ENCODE measurements around the gene MUC15. TPM values are rescaled to one million over a fixed set of nuclear protein-coding genes. Genes with fewer than 3 reads are reported as not detected.

MUC15 gene
- total RNA-seq, 4 donors from 2014 or later: 36.1 to 64.8 (median 55.0) TPM

DNA sequence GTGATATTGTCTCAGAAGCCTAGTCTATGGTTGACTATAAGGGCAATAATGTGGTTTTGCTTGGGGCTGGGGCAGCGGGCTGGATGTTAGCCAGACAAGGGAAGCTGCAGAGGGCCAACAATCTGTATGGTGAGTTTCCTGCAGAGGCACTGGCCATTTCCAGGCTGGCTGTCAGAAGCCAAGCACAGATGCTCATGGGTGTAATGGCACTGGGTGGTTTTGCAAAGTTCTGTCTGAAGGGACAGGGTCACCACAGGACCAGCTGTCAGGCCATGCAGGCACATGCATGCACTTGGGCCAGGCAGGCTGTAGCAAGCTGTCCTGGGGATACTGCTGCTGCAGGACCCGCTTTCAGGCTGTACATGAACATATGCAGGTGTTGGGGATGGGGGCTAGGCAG, 41.7 kb upstream of the MUC15 start:
- Histone ChIP-seq H3K9me3 (no peaks in the 10 kb centered on the region), H3K4me3 (no peak overlapping the region), H3K36me3 (no peaks in the 10 kb centered on the region), H3K4me1 (no peaks in the 10 kb centered on the region), H3K27ac (no peak overlapping the region), H3K27me3 (no peaks in the 10 kb centered on the region)
- DNase-seq (ENCODE audit: low spot score in 2 of 2): no peak
- no peak for TF ChIP-seq POLR2A (IDR thresholded peaks at IDR 0.05)
- TF ChIP-seq, protein P1, sequence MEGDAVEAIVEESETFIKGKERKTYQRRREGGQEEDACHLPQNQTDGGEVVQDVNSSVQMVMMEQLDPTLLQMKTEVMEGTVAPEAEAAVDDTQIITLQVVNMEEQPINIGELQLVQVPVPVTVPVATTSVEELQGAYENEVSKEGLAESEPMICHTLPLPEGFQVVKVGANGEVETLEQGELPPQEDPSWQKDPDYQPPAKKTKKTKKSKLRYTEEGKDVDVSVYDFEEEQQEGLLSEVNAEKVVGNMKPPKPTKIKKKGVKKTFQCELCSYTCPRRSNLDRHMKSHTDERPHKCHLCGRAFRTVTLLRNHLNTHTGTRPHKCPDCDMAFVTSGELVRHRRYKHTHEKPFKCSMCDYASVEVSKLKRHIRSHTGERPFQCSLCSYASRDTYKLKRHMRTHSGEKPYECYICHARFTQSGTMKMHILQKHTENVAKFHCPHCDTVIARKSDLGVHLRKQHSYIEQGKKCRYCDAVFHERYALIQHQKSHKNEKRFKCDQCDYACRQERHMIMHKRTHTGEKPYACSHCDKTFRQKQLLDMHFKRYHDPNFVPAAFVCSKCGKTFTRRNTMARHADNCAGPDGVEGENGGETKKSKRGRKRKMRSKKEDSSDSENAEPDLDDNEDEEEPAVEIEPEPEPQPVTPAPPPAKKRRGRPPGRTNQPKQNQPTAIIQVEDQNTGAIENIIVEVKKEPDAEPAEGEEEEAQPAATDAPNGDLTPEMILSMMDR (IDR thresholded peaks at IDR 0.05): no peak
- TF ChIP-seq EP300 (IDR thresholded peaks at IDR 0.05): no peak
- no peak for TF ChIP-seq POLR2AphosphoS5 (IDR thresholded peaks at IDR 0.05)
- WGBS: 86% methylated on average over 2 of the region's 2 CpGs

DNA sequence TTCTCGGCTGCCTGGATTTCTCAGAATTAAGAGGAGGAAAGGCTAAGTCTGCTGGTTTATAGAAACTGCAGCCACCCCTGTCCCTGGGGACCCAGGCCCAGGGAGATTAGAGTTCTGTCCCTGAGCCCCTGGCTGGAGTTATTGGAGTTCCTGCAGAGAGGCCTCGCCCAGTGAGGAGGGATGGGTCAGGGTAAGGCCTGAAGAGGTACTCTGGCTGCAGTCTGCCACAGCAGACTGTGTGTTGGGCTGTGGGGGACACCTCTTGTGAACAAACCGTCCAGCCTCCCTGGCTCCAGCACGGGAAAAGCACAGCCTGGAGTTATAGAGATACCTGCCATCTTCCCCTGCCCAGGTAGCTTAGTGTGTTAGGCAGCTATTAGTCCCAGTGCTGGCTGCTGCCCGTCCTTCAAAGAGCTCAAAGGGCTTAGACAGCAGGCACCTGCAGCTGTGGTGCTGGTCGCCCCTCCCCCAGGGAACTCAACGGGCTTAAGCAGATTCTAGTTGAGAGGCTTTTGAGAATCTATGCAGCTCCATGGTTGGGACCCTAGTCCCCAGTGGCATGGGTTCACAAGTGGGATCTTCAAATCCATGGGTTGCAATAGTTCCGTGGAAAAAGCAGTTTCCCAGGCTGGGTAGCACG, 36.6 kb upstream of the MUC15 start:
- H3K36me3 ChIP-seq: no peaks in the 10 kb centered on the region
- TF ChIP-seq, protein P1 (IDR thresholded peaks at IDR 0.05): no peak
- TF ChIP-seq POLR2A (IDR thresholded peaks at IDR 0.05) (no peak), POLR2AphosphoS5 (IDR thresholded peaks at IDR 0.05) (no peak), EP300 (IDR thresholded peaks at IDR 0.05) (no peak)
- no peak overlapping the region for H3K27ac ChIP-seq
- H3K27me3 ChIP-seq: no peaks in the 10 kb centered on the region
- no peaks in the 10 kb centered on the region for H3K9me3 ChIP-seq
- H3K4me3 ChIP-seq: no peak overlapping the region
- H3K4me1 ChIP-seq: no peaks in the 10 kb centered on the region
- 57% methylated on average over 2 of the region's 9 CpGs for WGBS
- no peak for DNase-seq (ENCODE audit: low spot score in 2 of 2)

DNA sequence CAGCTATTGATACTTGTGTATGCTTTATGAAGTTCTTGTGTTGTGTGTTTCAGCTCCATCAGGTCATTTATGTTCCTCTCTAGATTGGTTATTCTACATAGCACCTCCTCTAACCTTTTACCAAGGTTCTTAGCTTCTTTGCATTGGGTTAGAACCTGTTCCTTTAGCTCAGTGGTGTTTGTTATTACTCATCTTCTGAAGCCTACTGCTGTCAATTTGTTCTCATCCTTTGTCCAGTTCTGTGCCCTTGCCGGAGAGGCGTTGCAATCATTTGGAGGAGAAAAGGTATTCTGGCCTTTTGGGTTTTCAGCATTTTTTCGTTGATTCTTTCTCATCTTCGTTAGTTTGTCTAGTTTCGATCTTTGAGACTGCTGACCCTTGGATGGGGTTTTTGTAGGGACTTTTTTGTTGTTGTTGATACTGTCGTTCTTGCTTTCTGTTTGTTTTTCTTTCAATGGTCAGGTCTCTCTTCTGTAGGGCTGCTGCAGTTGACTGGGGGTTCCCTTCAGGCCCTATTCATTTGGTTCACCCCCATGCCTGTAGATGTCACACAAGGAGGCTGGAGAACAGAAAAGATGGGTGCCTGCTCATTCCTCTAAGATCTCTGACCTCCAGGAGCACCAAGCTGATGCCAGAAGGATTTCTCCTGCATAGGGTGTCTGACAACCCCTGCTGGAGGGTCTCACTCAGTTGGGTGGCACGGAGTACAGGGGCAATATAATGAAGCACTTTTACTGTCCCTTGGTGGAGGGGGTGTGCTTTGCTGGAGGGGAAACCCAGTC, 35.9 kb upstream of the MUC15 start:
- WGBS: 93% methylated on average over 7 of the region's 7 CpGs

GRCh38 chr11:26599876-26600434, 27.9 kb upstream of the MUC15 start:
- Histone ChIP-seq H3K36me3 (no peaks in the 10 kb centered on the region), H3K4me3 (no peak overlapping the region), H3K9me3 (no peaks in the 10 kb centered on the region), H3K27ac (no peak overlapping the region), H3K4me1 (no peaks in the 10 kb centered on the region), H3K27me3 (no peaks in the 10 kb centered on the region)
- WGBS: 78% methylated on average over 3 of the region's 4 CpGs
- DNase-seq (ENCODE audit: low spot score in 2 of 2): no peak
- TF ChIP-seq POLR2AphosphoS5 (IDR thresholded peaks at IDR 0.05) (no peak), EP300 (IDR thresholded peaks at IDR 0.05) (no peak), POLR2A (IDR thresholded peaks at IDR 0.05) (no peak)
- TF ChIP-seq, protein P1 (IDR thresholded peaks at IDR 0.05): no peak

More for the DNA sequence above, 35.9 kb upstream of the MUC15 start:
- Histone ChIP-seq H3K4me3 (no peak overlapping the region), H3K36me3 (no peaks in the 10 kb centered on the region), H3K27ac (no peak overlapping the region), H3K9me3 (no peaks in the 10 kb centered on the region), H3K27me3 (no peaks in the 10 kb centered on the region), H3K4me1 (no peaks in the 10 kb centered on the region)
- DNase-seq (ENCODE audit: low spot score in 2 of 2): no peak
- TF ChIP-seq, protein P1 (IDR thresholded peaks at IDR 0.05): no peak
- TF ChIP-seq POLR2A (IDR thresholded peaks at IDR 0.05): no peak

- Histone ChIP-seq H3K27ac (no peak overlapping the region), H3K27me3 (no peaks in the 10 kb centered on the region), H3K4me1 (no peaks in the 10 kb centered on the region), H3K36me3 (no peaks in the 10 kb centered on the region), H3K9me3 (no peaks in the 10 kb centered on the region), H3K4me3 (no peak overlapping the region)
- TF ChIP-seq EP300 (IDR thresholded peaks at IDR 0.05) (no peak), POLR2AphosphoS5 (IDR thresholded peaks at IDR 0.05) (no peak), POLR2A (IDR thresholded peaks at IDR 0.05) (no peak)
- TF ChIP-seq, protein P1 (IDR thresholded peaks at IDR 0.05): no peak
- WGBS: 63% methylated on average over 2 of the region's 2 CpGs
- DNase-seq (ENCODE audit: low spot score in 2 of 2): no peak
These were observed 27.4 kb upstream of the MUC15 start for GRCh38 chr11:26599425-26599824.
